ENCODE data around the gene TATDN2.

DNA sequence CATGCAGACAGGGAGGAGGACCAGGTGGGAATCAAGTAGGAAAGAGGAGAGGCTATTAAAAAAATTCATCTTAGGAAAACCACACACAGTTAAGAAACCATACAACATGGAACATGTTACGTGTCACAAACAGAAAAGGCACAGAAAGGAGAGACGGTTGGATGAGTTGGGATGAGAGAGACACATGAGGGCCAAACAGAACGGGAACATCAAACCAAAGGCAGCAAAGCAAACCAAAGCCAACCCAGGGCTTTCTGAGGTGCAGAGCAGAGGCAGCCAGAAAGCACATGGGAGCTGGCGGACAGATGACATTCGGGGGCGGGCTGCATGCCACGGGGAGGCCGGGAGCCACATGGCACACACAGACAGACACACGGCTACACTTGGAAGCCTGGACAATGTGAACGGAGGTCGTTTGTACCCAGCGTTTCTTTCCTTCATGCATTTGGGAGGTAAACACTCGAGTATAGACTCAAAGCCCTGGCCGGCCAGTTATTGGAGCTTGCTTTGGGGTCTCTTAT lies 81.3 kb downstream of the TATDN2 start:
- TF ChIP-seq EZH2 (IDR thresholded peaks at IDR 0.05; ENCODE audit: low read depth, unreplicated experiment) (no peak), POLR2AphosphoS5 (IDR thresholded peaks at IDR 0.05; ENCODE audit: low read depth) (no peak), CREB1 (CRISPR knock-in tag; IDR thresholded peaks at IDR 0.05; ENCODE audit: low read depth) (no peak), JUNB (IDR thresholded peaks at IDR 0.05; ENCODE audit: unreplicated experiment) (no peak), ZNF114 (CRISPR knock-in tag; IDR thresholded peaks at IDR 0.05) (no peak), EZH2phosphoT487 (IDR thresholded peaks at IDR 0.05; ENCODE audit: unreplicated experiment) (no peak), NANOG (IDR thresholded peaks at IDR 0.05; ENCODE audit: borderline replicate concordance) (no peak)
- TF ChIP-seq, protein P1, sequence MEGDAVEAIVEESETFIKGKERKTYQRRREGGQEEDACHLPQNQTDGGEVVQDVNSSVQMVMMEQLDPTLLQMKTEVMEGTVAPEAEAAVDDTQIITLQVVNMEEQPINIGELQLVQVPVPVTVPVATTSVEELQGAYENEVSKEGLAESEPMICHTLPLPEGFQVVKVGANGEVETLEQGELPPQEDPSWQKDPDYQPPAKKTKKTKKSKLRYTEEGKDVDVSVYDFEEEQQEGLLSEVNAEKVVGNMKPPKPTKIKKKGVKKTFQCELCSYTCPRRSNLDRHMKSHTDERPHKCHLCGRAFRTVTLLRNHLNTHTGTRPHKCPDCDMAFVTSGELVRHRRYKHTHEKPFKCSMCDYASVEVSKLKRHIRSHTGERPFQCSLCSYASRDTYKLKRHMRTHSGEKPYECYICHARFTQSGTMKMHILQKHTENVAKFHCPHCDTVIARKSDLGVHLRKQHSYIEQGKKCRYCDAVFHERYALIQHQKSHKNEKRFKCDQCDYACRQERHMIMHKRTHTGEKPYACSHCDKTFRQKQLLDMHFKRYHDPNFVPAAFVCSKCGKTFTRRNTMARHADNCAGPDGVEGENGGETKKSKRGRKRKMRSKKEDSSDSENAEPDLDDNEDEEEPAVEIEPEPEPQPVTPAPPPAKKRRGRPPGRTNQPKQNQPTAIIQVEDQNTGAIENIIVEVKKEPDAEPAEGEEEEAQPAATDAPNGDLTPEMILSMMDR (conservative IDR thresholded peaks at IDR 0.05; ENCODE audit: low read depth in 2 of 2), result no peak
- TF ChIP-seq, protein P2, sequence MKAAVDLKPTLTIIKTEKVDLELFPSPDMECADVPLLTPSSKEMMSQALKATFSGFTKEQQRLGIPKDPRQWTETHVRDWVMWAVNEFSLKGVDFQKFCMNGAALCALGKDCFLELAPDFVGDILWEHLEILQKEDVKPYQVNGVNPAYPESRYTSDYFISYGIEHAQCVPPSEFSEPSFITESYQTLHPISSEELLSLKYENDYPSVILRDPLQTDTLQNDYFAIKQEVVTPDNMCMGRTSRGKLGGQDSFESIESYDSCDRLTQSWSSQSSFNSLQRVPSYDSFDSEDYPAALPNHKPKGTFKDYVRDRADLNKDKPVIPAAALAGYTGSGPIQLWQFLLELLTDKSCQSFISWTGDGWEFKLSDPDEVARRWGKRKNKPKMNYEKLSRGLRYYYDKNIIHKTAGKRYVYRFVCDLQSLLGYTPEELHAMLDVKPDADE (IDR thresholded peaks at IDR 0.05), result no peak
- TF ChIP-seq, protein P3, sequence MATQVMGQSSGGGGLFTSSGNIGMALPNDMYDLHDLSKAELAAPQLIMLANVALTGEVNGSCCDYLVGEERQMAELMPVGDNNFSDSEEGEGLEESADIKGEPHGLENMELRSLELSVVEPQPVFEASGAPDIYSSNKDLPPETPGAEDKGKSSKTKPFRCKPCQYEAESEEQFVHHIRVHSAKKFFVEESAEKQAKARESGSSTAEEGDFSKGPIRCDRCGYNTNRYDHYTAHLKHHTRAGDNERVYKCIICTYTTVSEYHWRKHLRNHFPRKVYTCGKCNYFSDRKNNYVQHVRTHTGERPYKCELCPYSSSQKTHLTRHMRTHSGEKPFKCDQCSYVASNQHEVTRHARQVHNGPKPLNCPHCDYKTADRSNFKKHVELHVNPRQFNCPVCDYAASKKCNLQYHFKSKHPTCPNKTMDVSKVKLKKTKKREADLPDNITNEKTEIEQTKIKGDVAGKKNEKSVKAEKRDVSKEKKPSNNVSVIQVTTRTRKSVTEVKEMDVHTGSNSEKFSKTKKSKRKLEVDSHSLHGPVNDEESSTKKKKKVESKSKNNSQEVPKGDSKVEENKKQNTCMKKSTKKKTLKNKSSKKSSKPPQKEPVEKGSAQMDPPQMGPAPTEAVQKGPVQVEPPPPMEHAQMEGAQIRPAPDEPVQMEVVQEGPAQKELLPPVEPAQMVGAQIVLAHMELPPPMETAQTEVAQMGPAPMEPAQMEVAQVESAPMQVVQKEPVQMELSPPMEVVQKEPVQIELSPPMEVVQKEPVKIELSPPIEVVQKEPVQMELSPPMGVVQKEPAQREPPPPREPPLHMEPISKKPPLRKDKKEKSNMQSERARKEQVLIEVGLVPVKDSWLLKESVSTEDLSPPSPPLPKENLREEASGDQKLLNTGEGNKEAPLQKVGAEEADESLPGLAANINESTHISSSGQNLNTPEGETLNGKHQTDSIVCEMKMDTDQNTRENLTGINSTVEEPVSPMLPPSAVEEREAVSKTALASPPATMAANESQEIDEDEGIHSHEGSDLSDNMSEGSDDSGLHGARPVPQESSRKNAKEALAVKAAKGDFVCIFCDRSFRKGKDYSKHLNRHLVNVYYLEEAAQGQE (IDR thresholded peaks at IDR 0.05; ENCODE audit: unreplicated experiment), result no peak

All from GM23338 (cell line).